H1 (cell line): ENCODE results near the gene GBE1. TPM values are rescaled to one million over a fixed set of nuclear protein-coding genes. Genes with fewer than 3 reads are reported as not detected.

ENCODE experiments used
- CTCF ChIA-PET: fragments of 300-600 bp; sonication (Branson Sonifier 250); formaldehyde crosslinking; loops from one replicate; lab custom pipeline; 2021; ENCODE audit not compliant: partially characterized antibody; lab: Charles Lee
- POLR2A ChIA-PET: fragments of 300-600 bp; sonication (Branson Sonifier 250); formaldehyde crosslinking; loops from one replicate; lab custom pipeline; 2021; ENCODE audit warnings: inconsistent platforms; ENCODE audit not compliant: partially characterized antibody; lab: Charles Lee
- DNase-seq, 2 experiments: peaks; one replicate each; pipeline versions ENCODE4 v3.0.0 to v3.0.0-alpha.2; 2010 to 2022; ENCODE audit warnings: low spot score in 2 of 2, low read depth in 1 of 2, mixed read lengths in 1 of 2
- FAIRE-seq: peaks from 2 replicates; lab custom pipeline; 2011; peaks lifted over from hg19 to GRCh38; lab: Jason Lieb, UNC
- H2AFZ ChIP-seq: 2 replicates; pipeline ENCODE4 v1.8.1; 2012; ENCODE audit warnings: low read length, inconsistent platforms
- H2AK5ac ChIP-seq: 2 replicates; pipeline ENCODE4 v1.6.1; 2013; ENCODE audit warnings: low read depth, low read length
- H2BK120ac ChIP-seq: replicated peaks from 2 replicates; pipeline ENCODE3; 2013; ENCODE audit warnings: low read depth, low read length, inconsistent platforms
- H2BK12ac ChIP-seq: 2 replicates; pipeline ENCODE4 v1.6.1; 2013; ENCODE audit warnings: low read depth, low read length
- H2BK15ac ChIP-seq: 2 replicates; pipeline ENCODE4 v1.6.1; 2013; ENCODE audit warnings: low read length
- H2BK20ac ChIP-seq: 2 replicates; pipeline ENCODE4 v1.6.1; 2013; ENCODE audit warnings: low read length
- H2BK5ac ChIP-seq: 2 replicates; pipeline ENCODE4 v1.6.1; 2013; ENCODE audit warnings: low read depth, low read length
- H3K14ac ChIP-seq: 2 replicates; pipeline ENCODE4 v1.6.1; 2013; ENCODE audit warnings: inconsistent platforms; ENCODE audit not compliant: insufficient read length
- H3K18ac ChIP-seq: 2 replicates; pipeline ENCODE4 v1.6.1; 2013; ENCODE audit warnings: low read length; ENCODE audit errors: extremely low read depth
- H3K23ac ChIP-seq: 2 replicates; pipeline ENCODE4 v1.6.1; 2013; ENCODE audit warnings: inconsistent platforms; ENCODE audit not compliant: insufficient read length
- H3K23me2 ChIP-seq: 2 replicates; pipeline ENCODE4 v1.6.1; 2013; ENCODE audit warnings: low read depth, low read length
- H3K27ac ChIP-seq: 2 replicates; pipeline ENCODE4 v1.6.1; 2011; ENCODE audit warnings: low read depth, low read length, inconsistent platforms
- H3K27me3 ChIP-seq, 4 experiments: replicated peaks in 1 of 4; 1 replicate in 1 of 4; 2 replicates in 3 of 4; pipeline versions ENCODE4 v1.6.1 to v1.8.1; 2011 to 2013; ENCODE audit warnings: low read length in 3 of 4, mild to moderate bottlenecking in 3 of 4, inconsistent platforms in 2 of 4, mixed read lengths in 2 of 4, moderate library complexity in 1 of 4; ENCODE audit not compliant: control insufficient read depth in 3 of 4, insufficient read depth in 3 of 4; ENCODE audit errors: extremely low read depth in 1 of 4
- H3K36me3 ChIP-seq, 4 experiments: 2 replicates each; pipeline versions ENCODE4 v1.6.1 to v1.8.1; 2011 to 2013; ENCODE audit warnings: mild to moderate bottlenecking in 4 of 4, low read length in 3 of 4, moderate library complexity in 2 of 4, control low read depth in 1 of 4, inconsistent platforms in 1 of 4; ENCODE audit not compliant: insufficient read depth in 4 of 4, control insufficient read depth in 2 of 4
- H3K4ac ChIP-seq: replicated peaks from 2 replicates; pipeline ENCODE3; 2013; ENCODE audit warnings: low read length, low read depth, mixed read lengths, inconsistent platforms; ENCODE audit not compliant: insufficient read length
- H3K4me1 ChIP-seq, 4 experiments: replicated peaks in 1 of 4; 1 replicate in 1 of 4; 2 replicates in 3 of 4; pipeline versions ENCODE4 v1.6.1 to v1.8.1; 2011 to 2013; ENCODE audit warnings: low read length in 3 of 4, inconsistent platforms in 2 of 4, mixed read lengths in 1 of 4; ENCODE audit not compliant: insufficient read depth in 4 of 4, control insufficient read depth in 3 of 4
- H3K4me2 ChIP-seq, 2 experiments: 2 replicates each; pipeline versions ENCODE4 v1.6.1 to v1.8.1; 2011 to 2013; ENCODE audit warnings: low read depth in 2 of 2, low read length in 2 of 2, control low read depth in 1 of 2, inconsistent platforms in 1 of 2, mild to moderate bottlenecking in 1 of 2; ENCODE audit not compliant: insufficient read depth in 1 of 2
- H3K4me3 ChIP-seq, 4 experiments: fragments of 200-600, 300-600 bp in 1 of 4; sonication (generic), shearing (Covaris generic), sonication (Bioruptor Twin) in 1 of 4; 2 replicates each; pipeline versions ENCODE4 v1.5.1 to v1.8.1; 2011 to 2016; ENCODE audit warnings: low read length in 4 of 4, low read depth in 3 of 4, control low read depth in 2 of 4, inconsistent platforms in 2 of 4, mild to moderate bottlenecking in 2 of 4, mixed read lengths in 1 of 4, moderate library complexity in 1 of 4; ENCODE audit not compliant: insufficient read depth in 2 of 4; ENCODE audit errors: extremely low read depth in 1 of 4
- H3K56ac ChIP-seq: replicated peaks from 2 replicates; pipeline ENCODE3; 2013; ENCODE audit warnings: low read depth, mild to moderate bottlenecking, mixed read lengths, low read length, inconsistent platforms; ENCODE audit not compliant: insufficient read length
- H3K79me1 ChIP-seq: 2 replicates; pipeline ENCODE4 v1.6.1; 2013; ENCODE audit warnings: low read depth, low read length, control low read depth
- H3K79me2 ChIP-seq, 2 experiments: 2 replicates each; pipeline versions ENCODE4 v1.6.1 to v1.8.1; 2012 to 2013; ENCODE audit warnings: low read length in 2 of 2, mild to moderate bottlenecking in 2 of 2, inconsistent platforms in 1 of 2; ENCODE audit not compliant: insufficient read depth in 2 of 2, control insufficient read depth in 1 of 2
- H3K9ac ChIP-seq, 4 experiments: replicated peaks in 1 of 4; 1 replicate in 1 of 4; 2 replicates in 3 of 4; pipeline versions ENCODE4 v1.6.1 to v1.8.1; 2011 to 2013; ENCODE audit warnings: low read depth in 3 of 4, low read length in 3 of 4, control low read depth in 2 of 4, mild to moderate bottlenecking in 2 of 4, moderate library complexity in 2 of 4, inconsistent platforms in 1 of 4; ENCODE audit errors: extremely low read depth in 1 of 4
- H3K9me3 ChIP-seq, 2 experiments: 2 replicates each; pipeline versions ENCODE4 v1.6.1 to v1.8.1; 2012 to 2013; ENCODE audit warnings: mild to moderate bottlenecking in 2 of 2, moderate library complexity in 2 of 2, control low read depth in 1 of 2, inconsistent platforms in 1 of 2, low read depth in 1 of 2, low read length in 1 of 2, mixed read lengths in 1 of 2; ENCODE audit not compliant: insufficient read depth in 2 of 2
- H4K20me1 ChIP-seq, 2 experiments: replicated peaks in 1 of 2; 2 replicates each; pipeline versions ENCODE3 to v1.8.1; 2011 to 2013; ENCODE audit warnings: inconsistent platforms in 2 of 2, low read length in 2 of 2, mild to moderate bottlenecking in 1 of 2; ENCODE audit not compliant: insufficient read depth in 2 of 2, control insufficient read depth in 1 of 2
- H4K5ac ChIP-seq: 2 replicates; pipeline ENCODE4 v1.6.1; 2013; ENCODE audit warnings: low read length, low read depth, mixed read lengths, inconsistent platforms; ENCODE audit not compliant: insufficient read length
- H4K8ac ChIP-seq: 2 replicates; pipeline ENCODE4 v1.8.0; 2013; ENCODE audit warnings: mild to moderate bottlenecking, moderate library complexity, low read length, inconsistent platforms; ENCODE audit not compliant: insufficient read depth; ENCODE audit errors: extremely low read depth
- H4K91ac ChIP-seq: replicated peaks from 2 replicates; pipeline ENCODE3; 2013; ENCODE audit warnings: low read length, mixed read lengths, inconsistent platforms; ENCODE audit not compliant: insufficient read length
- ASH2L ChIP-seq: fragments of 200-600, 300-600 bp; sonication (generic); IDR thresholded peaks from one replicate; pipeline ENCODE4 v1.7.1; 2017; ENCODE audit warnings: low read length
- ATF2 ChIP-seq: IDR thresholded peaks from 2 replicates; pipeline ENCODE4 v1.6.1; 2012; ENCODE audit warnings: low read length, inconsistent platforms
- BACH1 ChIP-seq: IDR thresholded peaks from 2 replicates; pipeline ENCODE4 v1.6.1; 2012; ENCODE audit warnings: low read length, improper control_type of control experiment
- CHD2 ChIP-seq: IDR thresholded peaks from 2 replicates; pipeline ENCODE4 v1.6.1; 2012; ENCODE audit warnings: low read length, improper control_type of control experiment
- HDAC2 ChIP-seq, 2 experiments: fragments of 300-600 bp in 1 of 2; sonication (generic) in 1 of 2; IDR thresholded peaks; 2 replicates each; pipeline ENCODE4 v1.6.1; 2011 to 2012; ENCODE audit warnings: low read depth in 2 of 2, low read length in 2 of 2, mild to moderate bottlenecking in 2 of 2, moderate library complexity in 2 of 2, borderline replicate concordance in 1 of 2, inconsistent platforms in 1 of 2
- HDAC6 ChIP-seq: IDR thresholded peaks from one replicate; pipeline ENCODE4 v1.7.1; 2012; ENCODE audit warnings: low read depth, mild to moderate bottlenecking, inconsistent platforms, low read length, moderate library complexity
- KDM1A ChIP-seq: fragments of 200-600, 300-600 bp; sonication (generic); IDR thresholded peaks from 2 replicates; pipeline ENCODE4 v1.7.1; 2016; ENCODE audit warnings: mild to moderate bottlenecking, low read length, borderline replicate concordance
- KDM4A ChIP-seq: IDR thresholded peaks from one replicate; pipeline ENCODE4 v1.7.1; 2012; ENCODE audit warnings: low read depth, mild to moderate bottlenecking, moderate library complexity, low read length, inconsistent platforms; ENCODE audit not compliant: severe bottlenecking
- POLR2AphosphoS5 ChIP-seq: IDR thresholded peaks from 2 replicates; pipeline ENCODE4 v1.6.1; 2011; ENCODE audit warnings: low read depth, low read length
- SIN3A ChIP-seq, 2 experiments: IDR thresholded peaks in 1 of 2; conservative IDR thresholded peaks in 1 of 2; 2 replicates each; pipeline ENCODE4 v1.6.1; 2011 to 2012; ENCODE audit warnings: low read length in 2 of 2, improper control_type of control experiment in 1 of 2, low read depth in 1 of 2, mild to moderate bottlenecking in 1 of 2
- SRF ChIP-seq: IDR thresholded peaks from 2 replicates; pipeline ENCODE4 v1.6.1; 2011; ENCODE audit warnings: mild to moderate bottlenecking, low read depth, low read length, moderate library complexity
- TAF1 ChIP-seq: IDR thresholded peaks from 2 replicates; pipeline ENCODE4 v1.6.1; 2011; ENCODE audit warnings: mild to moderate bottlenecking, low read depth, low read length
- WGBS, 2 experiments: shearing (Covaris generic) in 1 of 2; methylation state at CpG; one replicate each; pipeline versions ENCODE4 v1.1.6 to v1.1.7; 2013 to 2015; ENCODE audit warnings: low lambda C conversion rate in 2 of 2, mixed read lengths in 2 of 2, inconsistent platforms in 1 of 2, low coverage in 1 of 2, missing lambda C conversion rate in 1 of 2; ENCODE audit not compliant: insufficient replicate concordance in 2 of 2, insufficient coverage in 1 of 2, insufficient read length in 1 of 2; ENCODE audit errors: extremely low coverage in 1 of 2, missing lambda C conversion rate in 1 of 2; 5-methylcytosine and 5-hydroxymethylcytosine counted together
- polyA plus RNA-seq, 7 experiments: library from polyadenylated mRNA; depleted of rRNA in 3 of 7; stranded (reverse) in 5 of 7; unstranded in 2 of 7; fragments of >200 nt in 5 of 7; fragments of 200-250 nt in 2 of 7; gene quantifications; 1 replicate in 5 of 7; 2 replicates in 1 of 7; 4 replicates in 1 of 7; pipeline versions ENCODE4 v1.2.1 to v1.2.3, GENCODE V29; 2011 to 2013; ENCODE audit warnings: missing spikeins in 2 of 7, mixed read lengths in 2 of 7
- total RNA-seq: library from RNA; stranded (reverse); fragmentation: NEBNext Ultra II Directional; extraction: Animal tissue kit (Norgen Biotek cat#: 25700); gene quantifications from 2 replicates; pipeline ENCODE4 v1.2.1, GENCODE V29; 2021

GBE1 gene
- total and polyA plus RNA-seq, 2 of the 8 experiments (the other 6 are each of a cell fraction or from before 2014, with no cell fraction given): 3.3 to 7.3 TPM

GRCh38 chr3:81545572-81545971, 215.9 kb downstream of the GBE1 start:
- DNase-seq: no peak

More at GRCh38 chr3:81545572-81545971, 215.9 kb downstream of the GBE1 start:
- H3K56ac ChIP-seq: no peak overlapping the region
- no peak overlapping the region for H2AFZ ChIP-seq
- H2AK5ac ChIP-seq: no peak overlapping the region
- TF ChIP-seq SIN3A (conservative IDR thresholded peaks at IDR 0.05 in 1 of 2, IDR thresholded peaks at IDR 0.05 in 1 of 2; ENCODE audit: low read depth in 1 of 2, low read length in 2 of 2) (no peak), POLR2AphosphoS5 (no peak), HDAC2 (IDR thresholded peaks at IDR 0.05; ENCODE audit: borderline replicate concordance in 1 of 2, low read depth in 2 of 2, low read length in 2 of 2) (no peak), TAF1 (no peak), KDM1A (no peak), SRF (no peak), KDM4A (no peak), HDAC6 (no peak), CHD2 (no peak), ATF2 (no peak), ASH2L (no peak), BACH1 (no peak)
- H2BK15ac ChIP-seq: no peak overlapping the region
- no peak overlapping the region for H3K4me3 ChIP-seq
- H4K8ac ChIP-seq: no peak overlapping the region
- H3K9ac ChIP-seq: no peak overlapping the region
- H3K9me3 ChIP-seq: peaks cover 10 to 14% of the 10 kb centered on the region in 2 experiments; a peak in 3 of 4 replicates
- FAIRE-seq: no peak
- H2BK12ac ChIP-seq: no peak overlapping the region
- H3K27ac ChIP-seq: no peak overlapping the region
- no peaks in the 10 kb centered on the region for H3K79me2 ChIP-seq
- 85% methylated on average over 2 of the region's 2 CpGs; no CpG with 5 or more reads in 1 of the 2 experiments for WGBS, 2 experiments
- no peaks in the 10 kb centered on the region for H3K79me1 ChIP-seq
- H3K23ac ChIP-seq: no peak overlapping the region
- POLR2A ChIA-PET: no interaction called here
- no peak overlapping the region for H3K18ac ChIP-seq
- H3K4me1 ChIP-seq: no peaks in the 10 kb centered on the region
- no peaks in the 10 kb centered on the region; the same call in 1 of the 2 replicates for H3K23me2 ChIP-seq
- H4K20me1 ChIP-seq: peaks cover 0 to 1% of the 10 kb centered on the region in 2 experiments
- H2BK120ac ChIP-seq: no peak overlapping the region
- H4K91ac ChIP-seq: no peak overlapping the region
- H2BK5ac ChIP-seq: no peak overlapping the region
- H3K27me3 ChIP-seq: no peaks in the 10 kb centered on the region
- H2BK20ac ChIP-seq: no peak overlapping the region
- H3K14ac ChIP-seq: no peak overlapping the region
- no peaks in the 10 kb centered on the region for H3K36me3 ChIP-seq
- CTCF ChIA-PET: no interaction called here
- H4K5ac ChIP-seq: no peak overlapping the region
- no peak overlapping the region for H3K4me2 ChIP-seq
- H3K4ac ChIP-seq: no peak overlapping the region
